ENCODE results near the gene WDR64.

WDR64 gene

GRCh38 chr1:241847540-241847795 is 195.4 kb downstream of the WDR64 start:
- TF ChIP-seq CTCF (conservative IDR thresholded peaks at IDR 0.05; ENCODE audit: low read length) = no peak
- H3K4me3 ChIP-seq (ENCODE audit: low read length) = peak overlapping the region; percentile 96
- DNase-seq (ENCODE audit: low read depth) = no peak

GRCh38 chr1:241847796-241848685 is 196.0 kb downstream of the WDR64 start, which contains the start of gene EXO1:
EXO1 (plus strand) TSS chr1:241848204; CDS start chr1:241850426, 2,222 bp downstream.
- H3K4me3 ChIP-seq (ENCODE audit: low read length) = peak within 1 kb of the TSS; percentile 96
- peak; percentile 30 for TF ChIP-seq CTCF (conservative IDR thresholded peaks at IDR 0.05; ENCODE audit: low read length)
- peak; percentile 85 for DNase-seq (ENCODE audit: low read depth)

- H3K4me3 ChIP-seq (ENCODE audit: low read length) = peak overlapping the region; percentile 96
- TF ChIP-seq CTCF (conservative IDR thresholded peaks at IDR 0.05; ENCODE audit: low read length) = no peak
- no peak for DNase-seq (ENCODE audit: low read depth)
Observed at GRCh38 chr1:241848686-241849344, 196.7 kb downstream of the WDR64 start.

GRCh38 chr1:241849345-241849695 is 197.2 kb downstream of the WDR64 start:
- no peak overlapping the region for H3K4me3 ChIP-seq (ENCODE audit: low read length)
- no peak for DNase-seq (ENCODE audit: low read depth)
- TF ChIP-seq CTCF (conservative IDR thresholded peaks at IDR 0.05; ENCODE audit: low read length) = no peak
